ENCODE results near the gene GYPA. TPM values are rescaled to one million over a fixed set of nuclear protein-coding genes. Genes with fewer than 3 reads are reported as not detected.
"Not testable (repeated sequence)": the region's sequence is repeated elsewhere in the genome, so short reads cannot be mapped to it uniquely, and the experiment has no call there.

GYPA gene
- total RNA-seq, 4 donors from 2014 or later: not detected

GRCh38 chr4:144130167-144130566, 10.4 kb downstream of the GYPA start:
- DNase-seq (ENCODE audit: low spot score in 2 of 2); H3K9me3 ChIP-seq; H3K36me3 ChIP-seq; H3K4me1 ChIP-seq; H3K4me3 ChIP-seq; H3K27ac ChIP-seq; H3K27me3 ChIP-seq: not testable (repeated sequence)
- WGBS: 72% methylated on average over 1 of the region's 1 CpG

- not testable (repeated sequence) for H3K9me3 ChIP-seq; H3K4me3 ChIP-seq; DNase-seq (ENCODE audit: low spot score in 2 of 2); H3K36me3 ChIP-seq; H3K27me3 ChIP-seq; H3K4me1 ChIP-seq; H3K27ac ChIP-seq
- 79% methylated on average over 4 of the region's 4 CpGs for WGBS
Observed at GRCh38 chr4:144129336-144129875, 11.1 kb downstream of the GYPA start.

- WGBS: 64% methylated on average over 2 of the region's 5 CpGs
- not testable (repeated sequence) for H3K27ac ChIP-seq; H3K27me3 ChIP-seq; DNase-seq (ENCODE audit: low spot score in 2 of 2); H3K4me1 ChIP-seq; H3K9me3 ChIP-seq; H3K4me3 ChIP-seq; H3K36me3 ChIP-seq
Observed at GRCh38 chr4:144128709-144129320, 11.7 kb downstream of the GYPA start.

- not testable (repeated sequence) for H3K27ac ChIP-seq; DNase-seq (ENCODE audit: low spot score in 2 of 2); H3K9me3 ChIP-seq; H3K27me3 ChIP-seq; H3K36me3 ChIP-seq; H3K4me1 ChIP-seq; H3K4me3 ChIP-seq
- 84% methylated on average over 1 of the region's 2 CpGs for WGBS
Observed at GRCh38 chr4:144125109-144125508, 15.4 kb downstream of the GYPA start.

- DNase-seq (ENCODE audit: low spot score in 2 of 2); H3K9me3 ChIP-seq; H3K4me1 ChIP-seq; H3K27me3 ChIP-seq; H3K36me3 ChIP-seq; H3K4me3 ChIP-seq; H3K27ac ChIP-seq: not testable (repeated sequence)
- WGBS: 55% methylated on average over 4 of the region's 4 CpGs
Observed at GRCh38 chr4:144123982-144124635, 16.4 kb downstream of the GYPA start.

GRCh38 chr4:144123269-144123668, 17.2 kb downstream of the GYPA start:
- not testable (repeated sequence) for H3K27ac ChIP-seq

GRCh38 chr4:144119752-144120151, 20.8 kb downstream of the GYPA start:
- not testable (repeated sequence) for DNase-seq (ENCODE audit: low spot score in 2 of 2); H3K9me3 ChIP-seq; H3K27ac ChIP-seq; H3K4me3 ChIP-seq; H3K4me1 ChIP-seq; H3K36me3 ChIP-seq; H3K27me3 ChIP-seq
- WGBS: 82% methylated on average over 5 of the region's 5 CpGs

More at GRCh38 chr4:144123269-144123668, 17.2 kb downstream of the GYPA start:
- H3K27me3 ChIP-seq; H3K36me3 ChIP-seq; DNase-seq (ENCODE audit: low spot score in 2 of 2); H3K4me1 ChIP-seq; H3K9me3 ChIP-seq; H3K4me3 ChIP-seq: not testable (repeated sequence)
- 70% methylated on average over 3 of the region's 3 CpGs for WGBS

GRCh38 chr4:144115519-144115918, 25.0 kb downstream of the GYPA start:
- Histone ChIP-seq H3K27ac (no peak overlapping the region), H3K36me3 (no peaks in the 10 kb centered on the region)

More at GRCh38 chr4:144115519-144115918, 25.0 kb downstream of the GYPA start:
- H3K27me3 ChIP-seq: no peaks in the 10 kb centered on the region
- H3K9me3 ChIP-seq: no peaks in the 10 kb centered on the region
- no peak overlapping the region for H3K4me3 ChIP-seq
- whole genome bisulfite sequencing: 79% methylated on average over 4 of the region's 4 CpGs
- no peak for DNase-seq (ENCODE audit: low spot score in 2 of 2)
- H3K4me1 ChIP-seq: no peaks in the 10 kb centered on the region
- TF ChIP-seq EP300 (IDR thresholded peaks at IDR 0.05): no peak
- TF ChIP-seq CTCF (IDR thresholded peaks at IDR 0.05): no peak
- TF ChIP-seq POLR2A (IDR thresholded peaks at IDR 0.05): no peak
- no peak for TF ChIP-seq POLR2AphosphoS5 (IDR thresholded peaks at IDR 0.05)
